ENCODE data around the gene EPS15. TPM values are rescaled to one million over a fixed set of nuclear protein-coding genes. Genes with fewer than 3 reads are reported as not detected.

The EPS15 gene
- total and polyA plus RNA-seq, 4 experiments from 2014 or later = 39.2 to 92.3 (median 77.6) TPM

- Histone ChIP-seq H3K27ac (ENCODE audit: low read depth, low read length) (no peak overlapping the region), H3K9me3 (ENCODE audit: control insufficient read depth in 1 of 2, low read length in 2 of 2) (no peaks in the 10 kb centered on the region), H3K27me3 (ENCODE audit: insufficient read depth, low read length) (no peaks in the 10 kb centered on the region), H3K4me1 (ENCODE audit: insufficient read depth, low read length) (no peaks in the 10 kb centered on the region), H3K36me3 (ENCODE audit: insufficient read depth, low read length) (no peaks in the 10 kb centered on the region), H3K4me3 (ENCODE audit: low read length in 2 of 2) (no peak overlapping the region)
- no peak for DNase-seq
- H3K36me3 Mint-ChIP-seq = no peaks in the 10 kb centered on the region
- H3K4me3 Mint-ChIP-seq = no peak overlapping the region
- intact Hi-C loops (cut with micrococcal nuclease) = no loop called here
- ChIA-PET CTCF (ENCODE audit: partially characterized antibody) (interaction anchor here (2.5 kb wide), 1 partner anchor 9 kb away, joined by 24 read pairs; no protein-coding TSS in a partner anchor), POLR2A (ENCODE audit: partially characterized antibody) (no interaction called here)
- H3K4me1 Mint-ChIP-seq = peaks cover 0 to 2% (median under 1%) of the 10 kb centered on the region in 4 donors
- no peaks in the 10 kb centered on the region for H3K27me3 Mint-ChIP-seq
- no peaks in the 10 kb centered on the region for H3K9me3 Mint-ChIP-seq
- H3K27ac Mint-ChIP-seq = no peak overlapping the region
Observed at GRCh38 chr1:51305371-51305823, 213.7 kb downstream of the EPS15 start.

- H3K27me3 ChIP-seq (ENCODE audit: insufficient read depth, low read length) = no peaks in the 10 kb centered on the region
- peaks cover 0 to 2% (median under 1%) of the 10 kb centered on the region in 4 donors for H3K4me1 Mint-ChIP-seq
- H3K27ac ChIP-seq (ENCODE audit: low read depth, low read length) = no peak overlapping the region
- H3K9me3 ChIP-seq (ENCODE audit: control insufficient read depth in 1 of 2, low read length in 2 of 2) = no peaks in the 10 kb centered on the region
- no peak overlapping the region for H3K4me3 Mint-ChIP-seq
- H3K27ac Mint-ChIP-seq = peak overlapping the region in 1 of 7 donors; percentile 64
- no peaks in the 10 kb centered on the region for H3K36me3 ChIP-seq (ENCODE audit: insufficient read depth, low read length)
- H3K4me3 ChIP-seq (ENCODE audit: low read length in 2 of 2) = no peak overlapping the region
- ChIA-PET CTCF (ENCODE audit: partially characterized antibody) (interaction anchor here (2.5 kb wide), 1 partner anchor 8 kb away, joined by 24 read pairs; no protein-coding TSS in a partner anchor), POLR2A (ENCODE audit: partially characterized antibody) (no interaction called here)
- no peaks in the 10 kb centered on the region for H3K27me3 Mint-ChIP-seq
- no peaks in the 10 kb centered on the region for H3K4me1 ChIP-seq (ENCODE audit: insufficient read depth, low read length)
- no peaks in the 10 kb centered on the region for H3K9me3 Mint-ChIP-seq
- intact Hi-C loops (cut with micrococcal nuclease) = no loop called here
- DNase-seq = no peak
- H3K36me3 Mint-ChIP-seq = no peaks in the 10 kb centered on the region
Observed at GRCh38 chr1:51304360-51304759, 214.7 kb downstream of the EPS15 start.

Other genes starting within 250 kb of the EPS15 start
- not detected for gene TTC39A, start 188.7 kb downstream of the EPS15 start, total RNA-seq
- gene TTC39A, start 188.7 kb downstream of the EPS15 start, polyA plus RNA-seq = not detected
- gene OSBPL9, start 97.8 kb upstream of the EPS15 start, total RNA-seq = 10 to 100 TPM; 45.1 to 46.9 TPM
- 10 to 100 TPM; 45.2 to 47.8 TPM for gene OSBPL9, start 97.8 kb upstream of the EPS15 start, polyA plus RNA-seq